ENCODE data around the gene ZNF385B. TPM values are rescaled to one million over a fixed set of nuclear protein-coding genes. Genes with fewer than 3 reads are reported as not detected.

The ZNF385B gene
- polyA plus RNA-seq, 1 donor from 2014 or later = not detected

DNA sequence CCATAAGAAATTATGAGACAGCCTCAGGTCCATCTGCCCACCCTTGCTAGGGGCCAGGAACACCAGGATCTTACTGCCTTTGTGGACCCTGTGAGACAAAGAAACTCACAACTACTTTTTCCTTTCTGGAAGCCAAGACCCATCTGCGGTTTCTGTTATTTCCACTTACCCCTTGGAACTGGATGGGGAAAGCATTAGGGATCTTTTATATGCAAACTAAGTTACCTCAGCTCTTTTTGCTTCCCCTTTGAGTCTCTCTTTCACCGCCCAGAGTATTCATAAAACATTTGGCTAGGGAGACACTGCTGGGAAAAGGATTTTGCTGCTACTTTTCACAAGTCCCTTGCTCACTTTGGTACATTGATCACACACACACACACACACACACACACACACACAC, 95.7 kb downstream of the ZNF385B start:
- Mint-ChIP-seq H3K27me3 (peaks cover 14% of the 10 kb centered on the region), H3K4me1 (no peaks in the 10 kb centered on the region), H3K9me3 (peaks cover 6 to 11% (median 9%) of the 10 kb centered on the region in 3 donors)

DNA sequence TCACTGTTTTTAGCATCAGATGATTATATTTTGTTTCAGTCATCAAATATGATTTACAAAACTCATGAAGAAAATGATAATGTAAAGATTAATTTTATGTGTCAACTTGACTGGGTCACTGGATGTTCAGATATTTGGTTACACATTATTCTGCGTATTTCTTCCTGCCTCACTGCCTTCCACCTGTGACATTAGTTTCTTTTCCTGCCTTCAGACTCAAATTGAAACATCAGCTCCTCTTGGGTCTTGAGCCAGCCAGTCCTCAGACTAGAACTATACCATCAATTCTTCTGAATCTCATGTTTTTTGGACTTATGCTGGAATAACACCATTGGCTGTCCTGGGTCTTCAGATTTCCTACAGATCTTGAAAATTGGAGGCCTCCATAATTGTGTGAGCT, 96.7 kb downstream of the ZNF385B start:
- no peak overlapping the region for H3K4me3 Mint-ChIP-seq
- H3K27me3 Mint-ChIP-seq = peaks cover 16% of the 10 kb centered on the region

More for the DNA sequence above, 95.7 kb downstream of the ZNF385B start:
- no peaks in the 10 kb centered on the region for H3K36me3 Mint-ChIP-seq
- H3K27ac Mint-ChIP-seq = no peak overlapping the region
- no peak overlapping the region for H3K4me3 Mint-ChIP-seq

DNA sequence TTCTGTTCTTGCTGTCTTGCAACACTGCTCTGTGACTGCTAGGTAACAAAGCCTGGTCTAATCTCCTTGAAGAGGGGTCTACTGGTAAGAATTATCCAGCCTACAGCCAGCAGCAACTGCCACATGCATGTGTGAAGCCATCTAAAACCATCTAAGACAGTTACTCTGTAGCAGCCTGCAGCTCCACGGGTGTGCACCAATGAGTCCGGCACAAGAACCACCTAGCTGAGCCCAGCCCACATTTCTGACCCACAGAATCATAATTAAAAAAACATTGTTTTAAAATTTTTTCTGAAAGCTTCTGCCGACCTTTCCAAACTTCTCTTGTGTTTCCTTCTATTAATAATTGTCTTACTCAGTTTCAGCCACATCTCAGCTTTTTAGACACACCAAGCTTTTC, 102.8 kb downstream of the ZNF385B start:
- H3K4me1 Mint-ChIP-seq = no peaks in the 10 kb centered on the region

More for the DNA sequence above, 96.7 kb downstream of the ZNF385B start:
- Mint-ChIP-seq H3K27ac (no peak overlapping the region), H3K4me1 (no peaks in the 10 kb centered on the region), H3K36me3 (no peaks in the 10 kb centered on the region), H3K9me3 (peaks cover 6 to 9% (median 9%) of the 10 kb centered on the region in 3 donors)

DNA sequence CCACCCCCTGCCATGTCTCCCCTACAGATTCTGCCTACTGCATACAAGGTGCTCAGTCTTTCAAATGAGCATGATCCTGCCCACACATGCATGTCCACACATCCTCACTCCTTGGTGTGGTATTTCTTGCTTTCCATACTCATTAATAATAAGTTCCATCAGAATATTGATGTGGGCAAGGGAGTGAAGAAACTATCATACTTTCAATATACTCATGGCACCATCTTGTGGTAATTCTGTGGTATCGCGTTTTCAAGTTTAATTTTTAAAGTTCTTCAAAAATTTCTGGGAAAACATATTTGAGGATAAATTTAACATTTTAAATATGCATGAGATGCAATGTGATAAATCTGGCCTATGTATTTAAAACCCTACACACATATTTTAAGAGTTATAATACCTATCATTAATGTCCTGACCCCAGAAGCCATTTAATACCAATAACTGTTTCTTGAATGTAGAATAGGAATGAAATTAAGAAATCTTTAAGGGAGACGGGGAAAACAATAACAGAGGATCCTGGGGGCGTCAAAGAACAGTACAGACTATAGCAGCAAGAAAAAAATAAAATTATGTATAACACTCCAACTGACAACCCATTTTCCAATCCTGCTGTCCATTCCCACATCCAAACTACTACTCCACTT, 110.1 kb downstream of the ZNF385B start:
- no peaks in the 10 kb centered on the region for H3K4me1 Mint-ChIP-seq
- H3K27me3 Mint-ChIP-seq = no peaks in the 10 kb centered on the region
- H3K36me3 Mint-ChIP-seq = no peaks in the 10 kb centered on the region
- no peak overlapping the region for H3K4me3 Mint-ChIP-seq
- H3K9me3 Mint-ChIP-seq = no peaks in the 10 kb centered on the region
- no peak overlapping the region for H3K27ac Mint-ChIP-seq

More for the DNA sequence above, 102.8 kb downstream of the ZNF385B start:
- Mint-ChIP-seq H3K4me3 (no peak overlapping the region), H3K9me3 (peaks cover 2 to 5% (median 4%) of the 10 kb centered on the region in 3 donors), H3K36me3 (no peaks in the 10 kb centered on the region), H3K27me3 (peaks cover 3% of the 10 kb centered on the region), H3K27ac (no peak overlapping the region)

DNA sequence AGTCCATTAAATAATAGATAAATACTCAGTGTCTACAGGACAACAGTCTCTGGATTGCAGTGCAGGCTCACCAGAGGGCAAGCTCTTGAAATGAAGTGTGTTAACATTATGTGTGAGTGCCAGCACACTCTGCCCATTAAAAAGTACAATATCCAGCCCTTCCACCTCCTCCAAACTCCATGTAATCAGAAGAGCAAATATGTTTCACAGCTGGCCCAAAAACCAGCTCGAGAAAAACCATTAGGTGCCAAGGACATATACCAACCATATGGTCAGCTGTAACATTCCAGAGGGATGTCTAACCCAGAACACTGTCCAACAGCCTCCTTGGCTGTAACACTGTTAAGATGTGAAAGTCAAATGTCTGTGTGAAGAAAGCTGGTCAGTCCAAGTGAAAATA, 112.2 kb downstream of the ZNF385B start:
- Mint-ChIP-seq H3K9me3 (no peaks in the 10 kb centered on the region), H3K4me1 (no peaks in the 10 kb centered on the region), H3K27me3 (no peaks in the 10 kb centered on the region), H3K27ac (no peak overlapping the region), H3K4me3 (no peak overlapping the region), H3K36me3 (no peaks in the 10 kb centered on the region)

DNA sequence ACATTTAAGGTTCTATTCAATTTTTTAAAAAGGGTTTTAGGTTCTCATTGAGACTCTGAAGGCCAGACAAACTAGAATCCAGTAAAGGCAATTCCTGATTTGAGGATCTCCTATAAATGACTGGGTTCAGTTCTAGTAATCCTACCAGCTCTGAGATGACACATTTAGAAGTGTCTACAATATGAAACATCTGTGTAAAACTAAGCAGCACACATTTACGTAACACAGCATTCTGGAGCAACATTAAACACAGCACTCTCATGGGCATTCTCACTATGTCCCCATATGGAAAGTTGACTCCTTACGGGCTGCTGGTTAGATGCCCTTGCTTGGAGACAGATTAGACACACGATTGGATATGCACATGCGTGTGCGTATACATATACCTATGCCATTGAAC, 114.4 kb downstream of the ZNF385B start:
- no peak overlapping the region for H3K4me3 Mint-ChIP-seq
- H3K9me3 Mint-ChIP-seq = no peaks in the 10 kb centered on the region
- no peak overlapping the region for H3K27ac Mint-ChIP-seq
- no peaks in the 10 kb centered on the region for H3K27me3 Mint-ChIP-seq
- H3K4me1 Mint-ChIP-seq = no peaks in the 10 kb centered on the region
- H3K36me3 Mint-ChIP-seq = no peaks in the 10 kb centered on the region

DNA sequence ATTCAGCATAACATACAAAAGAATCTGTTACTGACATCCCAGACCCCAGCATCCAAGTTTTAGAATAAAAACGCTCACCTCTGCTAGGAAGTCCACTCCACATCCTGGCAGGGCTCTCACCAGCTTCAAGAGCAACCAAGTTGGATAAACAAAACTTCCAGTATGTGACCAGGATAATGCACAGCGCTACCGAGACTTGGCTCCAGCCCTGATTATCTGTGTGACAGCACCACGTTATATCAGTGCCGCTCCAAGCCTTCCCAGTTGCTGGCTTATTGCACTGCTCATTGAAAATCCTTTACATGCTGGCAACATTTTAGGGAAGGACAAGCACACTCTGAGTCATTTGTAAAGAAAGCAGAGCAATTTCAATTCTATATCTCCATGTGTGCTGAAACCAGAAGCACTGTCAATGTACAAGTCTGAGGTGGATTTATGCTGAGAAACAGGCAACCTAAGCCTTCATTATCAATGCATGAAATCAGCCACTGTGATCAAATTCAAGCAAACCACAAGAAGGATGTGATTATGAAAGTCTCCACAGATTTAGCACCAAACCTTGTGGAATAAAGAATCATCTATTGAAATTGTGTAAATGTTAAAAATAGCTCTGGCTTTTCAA, 115.7 kb downstream of the ZNF385B start:
- Mint-ChIP-seq H3K27ac (no peak overlapping the region), H3K27me3 (no peaks in the 10 kb centered on the region), H3K4me3 (no peak overlapping the region), H3K4me1 (no peaks in the 10 kb centered on the region), H3K36me3 (no peaks in the 10 kb centered on the region), H3K9me3 (no peaks in the 10 kb centered on the region)

DNA sequence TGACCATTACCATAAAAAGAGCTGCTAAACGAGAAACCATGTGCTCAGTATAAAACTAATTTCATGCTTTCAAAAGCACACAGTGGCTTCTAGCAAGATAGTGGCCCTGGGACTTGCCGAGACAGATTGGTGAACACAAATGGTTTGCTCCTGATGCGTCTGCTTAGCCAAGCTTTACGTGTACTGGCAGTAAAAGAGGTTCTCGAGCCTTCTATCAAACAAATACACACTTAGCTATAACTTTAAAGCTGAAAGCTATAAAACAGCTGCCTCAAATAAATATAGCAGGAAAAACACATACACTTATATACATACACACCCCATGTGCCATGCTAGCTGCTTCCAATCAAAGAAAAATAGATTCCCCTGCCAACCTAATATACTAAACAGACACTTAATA, 117.0 kb downstream of the ZNF385B start:
- Mint-ChIP-seq H3K27me3 (no peaks in the 10 kb centered on the region), H3K27ac (no peak overlapping the region), H3K4me1 (no peaks in the 10 kb centered on the region), H3K9me3 (no peaks in the 10 kb centered on the region), H3K36me3 (no peaks in the 10 kb centered on the region), H3K4me3 (no peak overlapping the region)

DNA sequence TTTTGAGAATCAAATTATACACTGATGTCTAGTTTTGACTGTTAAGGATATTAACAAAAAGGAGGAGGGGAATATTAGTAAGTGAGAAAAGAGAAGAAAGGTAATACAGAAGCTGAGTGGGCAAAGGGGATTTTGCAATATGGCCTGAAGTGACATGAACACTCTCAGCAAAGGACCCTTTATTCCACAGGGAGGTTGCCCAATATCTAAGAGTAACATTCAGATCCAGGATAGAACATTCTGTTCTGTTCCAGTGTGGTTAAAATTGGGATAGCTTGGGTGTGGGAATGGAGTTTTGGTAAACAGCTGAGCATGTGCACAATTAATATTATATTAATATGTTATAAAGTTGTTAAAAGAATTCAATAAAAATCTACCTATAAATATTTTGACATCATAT, 120.1 kb downstream of the ZNF385B start:
- no peaks in the 10 kb centered on the region for H3K9me3 Mint-ChIP-seq
- H3K36me3 Mint-ChIP-seq = no peaks in the 10 kb centered on the region
- no peaks in the 10 kb centered on the region for H3K4me1 Mint-ChIP-seq
- no peak overlapping the region for H3K27ac Mint-ChIP-seq
- no peak overlapping the region for H3K4me3 Mint-ChIP-seq
- H3K27me3 Mint-ChIP-seq = no peaks in the 10 kb centered on the region

DNA sequence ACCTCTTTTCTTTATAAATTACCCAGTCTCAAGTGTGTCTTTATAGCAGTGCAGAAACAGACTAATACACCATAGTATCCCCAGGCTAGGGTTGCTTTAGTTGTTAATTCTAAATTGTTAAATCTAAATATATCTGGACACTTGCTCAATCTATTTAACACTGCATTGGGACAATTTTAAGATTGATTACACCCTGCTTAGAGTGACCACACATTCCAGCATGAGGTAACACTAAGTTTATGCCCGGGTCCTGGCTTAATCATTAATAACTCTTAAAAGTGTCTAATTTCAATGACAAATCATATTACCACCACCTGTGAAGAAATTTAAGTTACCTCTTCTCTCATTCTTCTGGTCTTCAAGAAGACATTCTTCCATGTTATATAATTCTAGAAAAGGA, 131.4 kb downstream of the ZNF385B start:
- H3K36me3 Mint-ChIP-seq = peaks cover 1% of the 10 kb centered on the region
- H3K27ac Mint-ChIP-seq = no peak overlapping the region
- peaks cover 4% of the 10 kb centered on the region for H3K27me3 Mint-ChIP-seq
- no peaks in the 10 kb centered on the region for H3K9me3 Mint-ChIP-seq
- H3K4me1 Mint-ChIP-seq = no peaks in the 10 kb centered on the region
- H3K4me3 Mint-ChIP-seq = no peak overlapping the region

DNA sequence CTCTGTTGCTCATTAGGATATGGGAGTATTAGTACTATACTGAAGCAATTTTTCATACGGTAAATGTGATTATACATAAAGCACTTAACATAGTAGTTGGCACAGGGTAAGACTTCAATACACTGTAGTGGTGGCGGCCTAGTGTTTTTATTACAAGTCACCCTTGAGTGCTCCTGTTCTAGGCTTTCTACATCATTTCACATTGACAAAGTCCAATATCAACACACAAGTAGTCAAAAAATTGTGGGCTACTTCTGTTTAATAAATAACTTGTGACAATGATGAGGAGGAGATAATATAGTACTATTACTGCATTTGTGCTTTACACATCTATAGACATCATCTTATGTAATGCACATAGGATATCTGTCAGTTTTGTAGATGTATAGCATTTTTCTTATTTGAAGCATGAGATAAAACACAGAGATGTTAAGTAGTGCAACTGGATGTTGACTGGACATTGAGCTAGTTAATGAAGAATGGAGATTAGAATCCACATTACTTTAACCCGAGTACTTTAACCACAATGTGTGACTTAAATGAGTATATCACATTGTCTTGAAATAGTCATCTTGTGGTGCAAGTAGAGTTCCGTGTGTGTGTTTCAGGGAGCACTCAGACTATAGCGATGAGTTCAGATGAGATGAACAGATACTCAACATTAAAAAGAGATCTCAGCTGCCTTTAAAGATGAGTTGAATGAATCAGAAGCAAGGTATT, 134.8 kb downstream of the ZNF385B start:
- H3K27me3 Mint-ChIP-seq = peaks cover 3% of the 10 kb centered on the region
- H3K4me3 Mint-ChIP-seq = no peak overlapping the region
- no peak overlapping the region for H3K27ac Mint-ChIP-seq
- no peaks in the 10 kb centered on the region for H3K9me3 Mint-ChIP-seq
- H3K36me3 Mint-ChIP-seq = peaks cover 1% of the 10 kb centered on the region
- H3K4me1 Mint-ChIP-seq = no peaks in the 10 kb centered on the region

DNA sequence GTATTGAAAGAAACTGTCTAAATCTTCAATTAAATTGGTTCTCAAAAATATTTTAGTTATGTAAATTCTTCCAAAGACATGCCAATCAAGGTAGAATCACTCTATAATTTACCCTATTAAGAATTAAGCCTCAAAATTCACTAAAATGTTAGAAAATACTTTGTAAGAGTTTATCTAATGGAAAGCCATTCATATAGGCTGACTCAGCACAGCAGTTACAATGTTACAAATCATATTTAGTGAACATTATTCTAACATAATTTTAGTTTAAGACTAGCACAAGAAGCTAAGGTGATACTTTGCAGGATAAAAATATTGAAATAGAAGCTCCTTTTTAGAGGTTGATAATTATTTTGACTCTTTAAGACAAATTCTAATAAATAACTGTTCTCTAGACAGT, 137.0 kb downstream of the ZNF385B start:
- peaks cover 1% of the 10 kb centered on the region for H3K27me3 Mint-ChIP-seq
- peaks cover 1% of the 10 kb centered on the region for H3K36me3 Mint-ChIP-seq
- H3K4me3 Mint-ChIP-seq = no peak overlapping the region
- no peak overlapping the region for H3K27ac Mint-ChIP-seq
- no peaks in the 10 kb centered on the region for H3K4me1 Mint-ChIP-seq
- H3K9me3 Mint-ChIP-seq = no peaks in the 10 kb centered on the region

DNA sequence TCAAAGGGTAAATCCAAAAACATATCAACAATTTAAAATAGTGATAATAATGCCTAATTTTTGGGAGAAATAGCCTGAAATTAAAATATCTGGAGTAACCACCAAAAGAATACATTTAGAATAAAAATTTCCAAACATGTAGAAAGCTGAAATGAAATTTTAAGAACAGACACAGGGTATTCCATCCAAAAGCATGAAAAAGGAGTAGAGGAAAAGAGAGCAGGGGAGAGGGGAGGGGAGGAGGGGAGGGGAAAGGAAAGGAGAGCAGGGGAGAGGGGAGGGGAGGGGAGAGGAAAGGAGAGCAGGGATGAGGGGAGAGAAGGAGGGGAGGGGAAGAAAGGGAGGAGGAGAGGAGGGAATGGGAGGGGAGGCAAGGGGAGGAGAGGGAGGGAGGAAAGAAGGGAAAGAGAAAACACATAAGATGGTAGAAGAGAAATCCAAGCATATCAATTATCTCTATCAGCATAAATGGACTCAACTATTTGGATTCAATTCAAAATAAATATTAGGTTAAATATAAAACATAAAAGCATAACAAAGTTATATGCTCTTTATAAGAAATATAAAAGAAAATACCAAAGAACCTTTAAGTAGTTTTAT, 141.1 kb downstream of the ZNF385B start:
- H3K9me3 Mint-ChIP-seq = no peaks in the 10 kb centered on the region
- no peak overlapping the region for H3K27ac Mint-ChIP-seq
- no peak overlapping the region for H3K4me3 Mint-ChIP-seq
- no peaks in the 10 kb centered on the region for H3K4me1 Mint-ChIP-seq
- H3K27me3 Mint-ChIP-seq = no peaks in the 10 kb centered on the region
- H3K36me3 Mint-ChIP-seq = no peaks in the 10 kb centered on the region

DNA sequence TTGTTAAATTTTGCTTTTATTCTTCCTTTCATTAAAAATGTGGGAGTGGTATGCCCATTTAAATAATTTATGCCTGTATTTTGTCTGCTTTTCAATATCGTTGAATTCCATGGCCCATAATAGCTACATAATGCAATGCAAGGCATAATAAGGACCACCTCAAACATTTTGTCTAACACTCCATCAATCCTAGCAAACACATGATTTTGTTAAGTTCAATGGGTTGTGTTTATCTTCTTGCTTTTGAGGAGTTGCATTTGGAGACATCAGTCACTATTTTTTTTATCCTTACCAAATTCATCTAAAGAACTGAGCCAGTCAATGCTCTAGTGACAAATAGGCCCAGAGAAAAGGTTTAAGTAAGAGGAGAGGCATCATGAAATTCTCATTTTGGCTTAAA, 145.5 kb downstream of the ZNF385B start:
- Mint-ChIP-seq H3K27ac (no peak overlapping the region), H3K36me3 (no peaks in the 10 kb centered on the region), H3K27me3 (no peaks in the 10 kb centered on the region), H3K4me3 (no peak overlapping the region), H3K4me1 (no peaks in the 10 kb centered on the region), H3K9me3 (no peaks in the 10 kb centered on the region)

DNA sequence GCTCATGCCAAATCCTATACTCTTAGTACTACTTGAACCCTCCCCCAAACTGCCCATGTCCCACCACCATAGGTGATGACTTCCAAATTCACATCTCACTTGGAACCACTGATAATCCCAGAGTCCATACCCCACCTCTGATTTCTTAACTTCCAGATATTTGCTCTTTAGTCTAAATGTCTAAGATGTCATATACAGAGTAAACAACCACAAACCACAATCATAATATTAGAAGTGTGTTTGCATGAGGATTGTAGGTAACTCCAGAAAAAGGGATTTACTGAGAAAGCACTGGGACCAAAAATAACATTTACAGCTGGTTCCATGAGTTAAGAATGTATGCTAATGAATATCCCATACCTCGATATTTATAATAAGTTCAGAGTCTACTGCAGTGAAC, 146.2 kb downstream of the ZNF385B start:
- Mint-ChIP-seq H3K27me3 (no peaks in the 10 kb centered on the region), H3K9me3 (no peaks in the 10 kb centered on the region), H3K4me1 (no peaks in the 10 kb centered on the region), H3K27ac (no peak overlapping the region), H3K4me3 (no peak overlapping the region), H3K36me3 (no peaks in the 10 kb centered on the region)
